Left lung (tissue), 10 donors: ENCODE data around the gene RPL15. TPM values are rescaled to one million over a fixed set of nuclear protein-coding genes. Genes with fewer than 3 reads are reported as not detected.

ENCODE experiments used
- ATAC-seq: fragments of 200-7000 bp; cut with Tn5 transposase; one replicate; pipeline ENCODE4 v1.9.1; 2020; ENCODE audit warnings: moderate library complexity
- DNase-seq, 4 donors: peaks; one replicate each; pipeline ENCODE4 v3.0.0-alpha.2; 2013 to 2020
- H3K27ac ChIP-seq, 2 donors: fragments of 200-600 bp; sonication (generic) in 1 of 2; one replicate each; pipeline versions ENCODE4 v1.5.0 to v1.8.0; 2020 to 2021
- H3K27me3 ChIP-seq, 2 donors: fragments of 200-600 bp; sonication (generic) in 1 of 2; one replicate each; pipeline versions ENCODE4 v1.5.0 to v1.8.0; 2020 to 2021
- H3K36me3 ChIP-seq, 2 donors: fragments of 200-600 bp; sonication (generic) in 1 of 2; one replicate each; pipeline versions ENCODE4 v1.5.0 to v1.8.0; 2020 to 2021
- H3K4me1 ChIP-seq, 2 donors: fragments of 200-600 bp; one replicate each; pipeline ENCODE4 v1.8.0; 2021
- H3K4me3 ChIP-seq, 2 donors: fragments of 200-600 bp; sonication (generic) in 1 of 2; one replicate each; pipeline versions ENCODE4 v1.5.0 to v1.8.0; 2020 to 2021; ENCODE audit warnings: mild to moderate bottlenecking in 1 of 2
- H3K9me3 ChIP-seq, 2 donors: fragments of 200-600 bp; sonication (generic) in 1 of 2; one replicate each; pipeline versions ENCODE4 v1.5.0 to v1.8.0; 2020 to 2021
- intact Hi-C, 2 donors: fragments of 100-400 bp; cut with DNase I; formaldehyde crosslinking; loops; one replicate each; pipeline versions ENCODE4 v1.11.2 to v1.14.2; 2022
- polyA plus RNA-seq, 6 donors: library from polyadenylated mRNA; unstranded; fragments of 120-200 nt; gene quantifications; one replicate each; pipeline ENCODE4 v1.2.1, GENCODE V29; 2013; ENCODE audit not compliant: insufficient read length in 6 of 6
- total RNA-seq, 2 donors: library from RNA; stranded (reverse); fragmentation: NEBNext Ultra II Directional; extraction: Animal tissue kit (Norgen Biotek cat#: 25700); gene quantifications; one replicate each; pipeline ENCODE4 v1.2.1, GENCODE V29; 2021
- TF ChIP-seq, protein P1 (sequence below), 2 donors: fragments of 200-600 bp; sonication (generic) in 1 of 2; IDR thresholded peaks; one replicate each; pipeline versions ENCODE4 v1.5.0 to v1.8.0; 2021; ENCODE audit warnings: antibody characterized with exemption in 2 of 2
- donor health status: DM: no; HTN: yes; CAD: no.
- donor health status: DM: no; HTN: no; CAD: no.

Gene RPL15
- total and polyA plus RNA-seq, 8 donors, result 1,425 to 3,061 (median 2,779) TPM

- Histone ChIP-seq H3K27me3 (no peaks in the 10 kb centered on the region), H3K4me3 (no peak overlapping the region), H3K27ac (no peak overlapping the region), H3K9me3 (no peaks in the 10 kb centered on the region), H3K4me1 (peaks cover 0 to 3% of the 10 kb centered on the region in 2 donors), H3K36me3 (peaks cover 0 to 11% of the 10 kb centered on the region in 2 donors)
- TF ChIP-seq, protein P1, sequence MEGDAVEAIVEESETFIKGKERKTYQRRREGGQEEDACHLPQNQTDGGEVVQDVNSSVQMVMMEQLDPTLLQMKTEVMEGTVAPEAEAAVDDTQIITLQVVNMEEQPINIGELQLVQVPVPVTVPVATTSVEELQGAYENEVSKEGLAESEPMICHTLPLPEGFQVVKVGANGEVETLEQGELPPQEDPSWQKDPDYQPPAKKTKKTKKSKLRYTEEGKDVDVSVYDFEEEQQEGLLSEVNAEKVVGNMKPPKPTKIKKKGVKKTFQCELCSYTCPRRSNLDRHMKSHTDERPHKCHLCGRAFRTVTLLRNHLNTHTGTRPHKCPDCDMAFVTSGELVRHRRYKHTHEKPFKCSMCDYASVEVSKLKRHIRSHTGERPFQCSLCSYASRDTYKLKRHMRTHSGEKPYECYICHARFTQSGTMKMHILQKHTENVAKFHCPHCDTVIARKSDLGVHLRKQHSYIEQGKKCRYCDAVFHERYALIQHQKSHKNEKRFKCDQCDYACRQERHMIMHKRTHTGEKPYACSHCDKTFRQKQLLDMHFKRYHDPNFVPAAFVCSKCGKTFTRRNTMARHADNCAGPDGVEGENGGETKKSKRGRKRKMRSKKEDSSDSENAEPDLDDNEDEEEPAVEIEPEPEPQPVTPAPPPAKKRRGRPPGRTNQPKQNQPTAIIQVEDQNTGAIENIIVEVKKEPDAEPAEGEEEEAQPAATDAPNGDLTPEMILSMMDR (IDR thresholded peaks at IDR 0.05), result no peak
- ATAC-seq, result no peak
- no peak for DNase-seq
- intact Hi-C loops, result no loop called here
Measured at GRCh38 chr3:23926736-23927135, 9.8 kb downstream of the RPL15 start.

- DNase-seq (peak in 1 of 4 donors; percentile 13), ATAC-seq (peak; percentile 77)
- H3K4me1 ChIP-seq, result peaks cover 0 to 3% of the 10 kb centered on the region in 2 donors
- TF ChIP-seq, protein P1 (IDR thresholded peaks at IDR 0.05), result no peak
- H3K9me3 ChIP-seq, result no peaks in the 10 kb centered on the region
- H3K27ac ChIP-seq, result no peak overlapping the region
- intact Hi-C loops, result no loop called here
- H3K4me3 ChIP-seq, result no peak overlapping the region
- H3K36me3 ChIP-seq, result no peaks in the 10 kb centered on the region
- H3K27me3 ChIP-seq, result no peaks in the 10 kb centered on the region
Measured at GRCh38 chr3:23928524-23928923, 11.6 kb downstream of the RPL15 start.

GRCh38 chr3:23931597-23931996, 14.7 kb downstream of the RPL15 start:
- DNase-seq (no peak), ATAC-seq (no peak)

DNA sequence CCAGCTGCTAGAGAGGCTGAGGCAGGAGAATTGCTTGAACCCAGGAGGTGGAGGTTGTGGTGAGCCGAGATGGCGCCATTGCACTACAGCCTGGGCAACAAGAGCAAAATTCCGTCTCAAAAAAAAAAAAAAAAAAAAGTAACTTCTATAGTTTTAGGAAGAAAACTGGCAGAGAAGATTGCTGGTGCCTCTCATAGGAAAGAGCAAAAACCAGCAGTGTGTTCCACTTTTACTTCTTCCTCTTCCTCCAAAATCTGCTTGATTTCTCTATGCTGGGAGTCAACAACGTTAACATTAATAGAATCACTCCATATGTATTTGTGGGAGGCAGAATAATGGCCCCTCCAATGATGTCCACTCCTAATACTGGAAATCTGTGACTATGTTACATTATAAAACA, 15.6 kb downstream of the RPL15 start:
- Histone ChIP-seq H3K4me1 (peaks cover 0 to 3% of the 10 kb centered on the region in 2 donors), H3K27me3 (no peaks in the 10 kb centered on the region), H3K9me3 (no peaks in the 10 kb centered on the region), H3K27ac (no peak overlapping the region), H3K36me3 (no peaks in the 10 kb centered on the region), H3K4me3 (no peak overlapping the region)
- intact Hi-C loops, result no loop called here
- DNase-seq (no peak), ATAC-seq (no peak)
- TF ChIP-seq, protein P1 (IDR thresholded peaks at IDR 0.05), result no peak

More at GRCh38 chr3:23931597-23931996, 14.7 kb downstream of the RPL15 start:
- no peak overlapping the region for H3K4me3 ChIP-seq
- H3K27me3 ChIP-seq, result no peaks in the 10 kb centered on the region
- intact Hi-C loops, result no loop called here
- no peaks in the 10 kb centered on the region for H3K9me3 ChIP-seq
- TF ChIP-seq, protein P1 (IDR thresholded peaks at IDR 0.05), result no peak
- no peak overlapping the region for H3K27ac ChIP-seq
- H3K4me1 ChIP-seq, result peaks cover 0 to 3% of the 10 kb centered on the region in 2 donors
- no peaks in the 10 kb centered on the region for H3K36me3 ChIP-seq

DNA sequence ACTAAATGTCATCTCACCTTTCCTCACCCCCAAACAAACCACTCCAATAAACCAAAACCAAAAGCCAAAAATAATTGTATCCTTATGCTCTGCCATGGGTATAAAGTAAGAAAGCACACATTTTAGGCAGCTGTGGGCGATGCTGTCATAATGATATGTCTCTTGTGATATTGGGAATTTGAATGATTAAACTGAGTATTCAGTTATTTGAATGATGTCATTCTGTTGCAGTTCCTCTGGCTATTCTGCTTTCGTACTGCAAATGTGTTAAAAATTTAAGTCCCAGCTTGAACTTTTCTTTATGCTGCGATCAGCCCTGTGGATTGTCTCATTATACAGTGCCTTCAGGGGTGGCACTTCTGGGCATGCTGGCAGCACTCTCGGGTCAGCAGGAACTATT, 17.3 kb downstream of the RPL15 start:
- intact Hi-C loops, result no loop called here
- no peak overlapping the region for H3K27ac ChIP-seq

More for the DNA sequence above, 17.3 kb downstream of the RPL15 start:
- Histone ChIP-seq H3K36me3 (no peaks in the 10 kb centered on the region), H3K4me1 (no peaks in the 10 kb centered on the region), H3K9me3 (no peaks in the 10 kb centered on the region), H3K4me3 (no peak overlapping the region), H3K27me3 (no peaks in the 10 kb centered on the region)
- ATAC-seq (no peak), DNase-seq (no peak)
- TF ChIP-seq, protein P1 (IDR thresholded peaks at IDR 0.05), result no peak
